A673 (cell line): ENCODE data around the gene SHROOM2. TPM values are rescaled to one million over a fixed set of nuclear protein-coding genes. Genes with fewer than 3 reads are reported as not detected.
A peak's percentile ranks its signal among the peaks of the same experiment; 100 is the strongest.

Experiments
- BruUV-seq: library from RNA; stranded (reverse); fragments of 400-500 nt; replicated peaks from 2 replicates; lab custom pipeline; 2021; lab: Mats Ljungman, UMichigan
- CTCF ChIA-PET: fragments of 300-600 bp; sonication (Branson Sonifier 250); formaldehyde crosslinking; loops from one replicate; lab custom pipeline; 2022; ENCODE audit warnings: antibody characterized with exemption; lab: Charles Lee
- POLR2A ChIA-PET: fragments of 300-600 bp; sonication (Branson Sonifier 250); formaldehyde crosslinking; loops from one replicate; lab custom pipeline; 2022; ENCODE audit warnings: antibody characterized with exemption; ENCODE audit not compliant: low non-redundant PET; lab: Charles Lee
- DNase-seq: peaks from one replicate; pipeline ENCODE4 v3.0.0-alpha.2; 2015; ENCODE audit warnings: low spot score
- H3K27ac ChIP-seq: fragments of 200-600 bp; sonication (generic); 2 replicates; pipeline ENCODE4 v1.5.1; 2016; ENCODE audit warnings: mixed run types, low read depth, mild to moderate bottlenecking, mixed read lengths, antibody characterized with exemption, low read length; ENCODE audit not compliant: poor library complexity, severe bottlenecking
- H3K27me3 ChIP-seq: fragments of 200-600 bp; sonication (generic); replicated peaks from 2 replicates; pipeline ENCODE4 v1.6.1; 2017; ENCODE audit warnings: mixed run types, low read depth, mild to moderate bottlenecking, mixed read lengths, antibody characterized with exemption, low read length; ENCODE audit not compliant: insufficient read depth, poor library complexity
- H3K36me3 ChIP-seq: fragments of 200-600 bp; sonication (generic); 2 replicates; pipeline ENCODE4 v1.6.1; 2016; ENCODE audit warnings: mixed run types, mild to moderate bottlenecking, mixed read lengths, antibody characterized with exemption, low read length; ENCODE audit not compliant: insufficient read depth, poor library complexity, severe bottlenecking
- H3K4me1 ChIP-seq: fragments of 200-600 bp; sonication (generic); 2 replicates; pipeline ENCODE4 v1.6.1; 2017; ENCODE audit warnings: mixed run types, mild to moderate bottlenecking, mixed read lengths, antibody characterized with exemption, low read length; ENCODE audit not compliant: insufficient read depth, poor library complexity, severe bottlenecking
- H3K4me3 ChIP-seq: fragments of 200-600 bp; sonication (generic); 2 replicates; pipeline ENCODE4 v1.5.1; 2016; ENCODE audit warnings: low read depth, mixed run types, mild to moderate bottlenecking, mixed read lengths, low read length; ENCODE audit not compliant: poor library complexity, severe bottlenecking
- H3K9me3 ChIP-seq: fragments of 200-600 bp; sonication (generic); 2 replicates; pipeline ENCODE4 v1.6.1; 2016; ENCODE audit warnings: mixed run types, low read depth, mild to moderate bottlenecking, mixed read lengths, antibody characterized with exemption, low read length; ENCODE audit not compliant: poor library complexity, severe bottlenecking
- EZH2 ChIP-seq: fragments of 200-600 bp; sonication (generic); IDR thresholded peaks from 2 replicates; pipeline ENCODE4 v1.6.1; 2017; ENCODE audit warnings: borderline replicate concordance, low read depth, mild to moderate bottlenecking, mixed read lengths, antibody characterized with exemption, low read length; ENCODE audit not compliant: poor library complexity, severe bottlenecking
- intact Hi-C: fragments of 100-400 bp; cut with micrococcal nuclease; formaldehyde crosslinking; loops from one replicate; pipeline ENCODE4 v1.10.0; 2022; ENCODE audit not compliant: unreplicated experiment
- total RNA-seq: library from RNA; stranded (reverse); gene quantifications from 2 replicates; pipeline ENCODE4 v1.2.3, GENCODE V29; 2021
- TF ChIP-seq, protein P1 (sequence below): fragments of 300-800, 200-600 bp; sonication (generic); conservative IDR thresholded peaks from 2 replicates; pipeline ENCODE4 v1.5.1; 2017; ENCODE audit warnings: low read depth, mild to moderate bottlenecking, antibody characterized with exemption, low read length, moderate library complexity, mixed read lengths

Gene SHROOM2
- total RNA-seq, 1 experiment from 2014 or later, result 3.7 TPM

GRCh38 chrX:9874483-9874882 lies 88.3 kb downstream of the SHROOM2 start:
- Histone ChIP-seq H3K27ac (no peak overlapping the region), H3K9me3 (no peaks in the 10 kb centered on the region), H3K4me1 (no peaks in the 10 kb centered on the region), H3K36me3 (no peaks in the 10 kb centered on the region), H3K4me3 (no peak overlapping the region), H3K27me3 (no peaks in the 10 kb centered on the region)
- intact Hi-C loops, result loop anchor here (1.0 kb wide), 1 partner anchor 245 kb away; no protein-coding TSS in a partner anchor
- no peak for DNase-seq
- BruUV-seq, result no TSS peak
- POLR2A ChIA-PET, result no interaction called here
- TF ChIP-seq, protein P1, sequence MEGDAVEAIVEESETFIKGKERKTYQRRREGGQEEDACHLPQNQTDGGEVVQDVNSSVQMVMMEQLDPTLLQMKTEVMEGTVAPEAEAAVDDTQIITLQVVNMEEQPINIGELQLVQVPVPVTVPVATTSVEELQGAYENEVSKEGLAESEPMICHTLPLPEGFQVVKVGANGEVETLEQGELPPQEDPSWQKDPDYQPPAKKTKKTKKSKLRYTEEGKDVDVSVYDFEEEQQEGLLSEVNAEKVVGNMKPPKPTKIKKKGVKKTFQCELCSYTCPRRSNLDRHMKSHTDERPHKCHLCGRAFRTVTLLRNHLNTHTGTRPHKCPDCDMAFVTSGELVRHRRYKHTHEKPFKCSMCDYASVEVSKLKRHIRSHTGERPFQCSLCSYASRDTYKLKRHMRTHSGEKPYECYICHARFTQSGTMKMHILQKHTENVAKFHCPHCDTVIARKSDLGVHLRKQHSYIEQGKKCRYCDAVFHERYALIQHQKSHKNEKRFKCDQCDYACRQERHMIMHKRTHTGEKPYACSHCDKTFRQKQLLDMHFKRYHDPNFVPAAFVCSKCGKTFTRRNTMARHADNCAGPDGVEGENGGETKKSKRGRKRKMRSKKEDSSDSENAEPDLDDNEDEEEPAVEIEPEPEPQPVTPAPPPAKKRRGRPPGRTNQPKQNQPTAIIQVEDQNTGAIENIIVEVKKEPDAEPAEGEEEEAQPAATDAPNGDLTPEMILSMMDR, result no peak
- no peak for TF ChIP-seq EZH2
- CTCF ChIA-PET, result no interaction called here

- H3K4me1 ChIP-seq, result no peaks in the 10 kb centered on the region
- BruUV-seq, result no TSS peak
- ChIA-PET CTCF (no interaction called here), POLR2A (no interaction called here)
- H3K4me3 ChIP-seq, result no peak overlapping the region
- peak; percentile 45 for DNase-seq
- H3K36me3 ChIP-seq, result no peaks in the 10 kb centered on the region
- no peak overlapping the region for H3K27ac ChIP-seq
- H3K9me3 ChIP-seq, result no peaks in the 10 kb centered on the region
- TF ChIP-seq EZH2, result no peak
- TF ChIP-seq, protein P1, result no peak
- H3K27me3 ChIP-seq, result no peaks in the 10 kb centered on the region
- intact Hi-C loops, result no loop called here
Observed at GRCh38 chrX:9875801-9876200, 89.6 kb downstream of the SHROOM2 start.

DNA sequence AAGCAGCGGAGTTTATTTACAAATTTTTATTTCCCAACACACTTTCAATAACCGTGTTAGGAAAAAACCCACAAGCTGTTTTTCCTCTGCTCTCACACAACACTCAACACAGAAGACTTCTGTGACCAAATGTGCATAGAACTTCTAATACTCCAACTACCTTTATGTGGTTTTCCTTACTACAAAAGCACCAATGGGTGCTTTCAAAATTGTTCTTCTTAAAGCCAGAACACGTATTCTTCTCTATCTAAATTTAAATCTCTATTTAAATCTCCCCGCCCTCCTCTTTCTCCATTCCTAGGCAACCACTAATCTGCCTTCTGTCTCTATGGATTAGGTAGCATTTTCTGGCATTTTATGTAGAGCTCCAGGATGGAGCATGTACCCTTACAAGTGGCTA lies 90.0 kb downstream of the SHROOM2 start:
- TF ChIP-seq EZH2, result no peak
- TF ChIP-seq, protein P1, result no peak
- BruUV-seq, result no TSS peak
- POLR2A ChIA-PET, result no interaction called here
- no peak overlapping the region for H3K27ac ChIP-seq
- no peaks in the 10 kb centered on the region for H3K36me3 ChIP-seq
- no peak for DNase-seq
- intact Hi-C loops, result no loop called here
- no peaks in the 10 kb centered on the region for H3K27me3 ChIP-seq
- H3K9me3 ChIP-seq, result no peaks in the 10 kb centered on the region
- H3K4me1 ChIP-seq, result no peaks in the 10 kb centered on the region
- no peak overlapping the region for H3K4me3 ChIP-seq
- CTCF ChIA-PET, result no interaction called here
